HCEC 1CT (cell line): ENCODE measurements around the gene GAGE12C.
"Not testable (repeated sequence)": the region's sequence is repeated elsewhere in the genome, so short reads cannot be mapped to it uniquely, and the experiment has no call there.

Source experiments
- DNase-seq: peaks from one replicate; pipeline ENCODE4 v3.0.0-alpha.2; 2017

GAGE12C gene, protein sequence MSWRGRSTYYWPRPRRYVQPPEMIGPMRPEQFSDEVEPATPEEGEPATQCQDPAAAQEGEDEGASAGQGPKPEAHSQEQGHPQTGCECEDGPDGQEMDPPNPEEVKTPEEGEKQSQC

GRCh38 chrX:49531877-49532276 lies at the start of gene GAGE12C:
TSS of gene GAGE12C (plus strand) at chrX:49532177. CDS start at chrX:49533332, 1,155 bp downstream.
- not testable (repeated sequence) for DNase-seq

DNA sequence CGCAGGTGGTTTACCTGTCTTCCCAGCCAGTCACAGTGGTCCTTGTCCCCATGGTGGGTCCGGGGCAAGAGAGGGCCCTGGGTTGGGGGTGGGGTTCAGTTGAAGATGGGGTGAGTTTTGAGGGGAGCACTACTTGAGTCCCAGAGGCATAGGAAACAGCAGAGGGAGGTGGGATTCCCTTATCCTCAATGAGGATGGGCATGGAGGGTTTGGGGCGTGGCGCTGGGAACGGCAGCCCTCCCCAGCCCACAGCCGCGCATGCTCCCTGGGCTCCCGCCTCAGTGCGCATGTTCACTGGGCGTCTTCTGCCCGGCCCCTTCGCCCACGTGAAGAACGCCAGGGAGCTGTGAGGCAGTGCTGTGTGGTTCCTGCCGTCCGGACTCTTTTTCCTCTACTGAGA lies 9.5 kb downstream of the GAGE12C start, which contains the start of gene GAGE12D:
GAGE12D (plus strand) TSS at position 301 of the 400 bp plus-strand sequence. CDS start 1,155 bp downstream, outside the sequence.
- not testable (repeated sequence) for DNase-seq

GRCh38 chrX:49550989-49551388 lies 19.0 kb downstream of the GAGE12C start, which contains the start of gene GAGE12E:
TSS of gene GAGE12E (plus strand) at chrX:49551289. CDS start at chrX:49552444, 1,155 bp downstream.
- not testable (repeated sequence) for DNase-seq

GRCh38 chrX:49560542-49560941 lies 28.6 kb downstream of the GAGE12C start, which contains the start of gene GAGE12F:
TSS of gene GAGE12F (plus strand) at chrX:49560842. CDS start at chrX:49561997, 1,155 bp downstream.
- DNase-seq: not testable (repeated sequence)

DNA sequence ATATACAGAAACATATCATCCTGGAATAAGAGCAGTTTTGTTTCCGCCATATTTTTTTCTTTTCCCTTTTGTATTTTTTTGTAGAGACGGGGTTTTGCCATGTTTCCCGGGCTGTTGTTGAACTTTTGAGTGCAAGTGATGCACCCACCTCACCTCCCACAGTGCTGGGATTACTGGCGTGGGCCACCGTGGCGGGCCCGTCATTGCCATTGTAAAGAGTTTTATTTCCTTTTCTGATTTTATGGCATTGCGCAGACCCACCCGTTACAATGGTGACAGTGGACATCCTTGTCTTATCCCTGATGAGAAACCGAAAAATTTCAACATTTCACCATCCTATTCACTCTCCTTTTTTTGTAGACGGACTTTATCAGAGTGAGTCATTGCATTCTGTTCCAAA lies 36.8 kb downstream of the GAGE12C start:
- not testable (repeated sequence) for DNase-seq

- DNase-seq: not testable (repeated sequence)
Measured at GRCh38 chrX:49569152-49569551, 37.2 kb downstream of the GAGE12C start.

GRCh38 chrX:49570100-49570499 lies 38.1 kb downstream of the GAGE12C start, which contains the start of gene GAGE12G:
TSS of gene GAGE12G (plus strand) at chrX:49570400. CDS start at chrX:49571555, 1,155 bp downstream.
- DNase-seq: not testable (repeated sequence)

- DNase-seq: not testable (repeated sequence)
Measured at GRCh38 chrX:49579649-49580048, 47.7 kb downstream of the GAGE12C start, which contains the start of gene GAGE12H. TSS of gene GAGE12H (plus strand) at chrX:49579949. CDS start at chrX:49581104, 1,155 bp downstream.
